ENCODE results near the gene SLC35F4. TPM values are rescaled to one million over a fixed set of nuclear protein-coding genes. Genes with fewer than 3 reads are reported as not detected.

The SLC35F4 gene
- total RNA-seq = not detected

DNA sequence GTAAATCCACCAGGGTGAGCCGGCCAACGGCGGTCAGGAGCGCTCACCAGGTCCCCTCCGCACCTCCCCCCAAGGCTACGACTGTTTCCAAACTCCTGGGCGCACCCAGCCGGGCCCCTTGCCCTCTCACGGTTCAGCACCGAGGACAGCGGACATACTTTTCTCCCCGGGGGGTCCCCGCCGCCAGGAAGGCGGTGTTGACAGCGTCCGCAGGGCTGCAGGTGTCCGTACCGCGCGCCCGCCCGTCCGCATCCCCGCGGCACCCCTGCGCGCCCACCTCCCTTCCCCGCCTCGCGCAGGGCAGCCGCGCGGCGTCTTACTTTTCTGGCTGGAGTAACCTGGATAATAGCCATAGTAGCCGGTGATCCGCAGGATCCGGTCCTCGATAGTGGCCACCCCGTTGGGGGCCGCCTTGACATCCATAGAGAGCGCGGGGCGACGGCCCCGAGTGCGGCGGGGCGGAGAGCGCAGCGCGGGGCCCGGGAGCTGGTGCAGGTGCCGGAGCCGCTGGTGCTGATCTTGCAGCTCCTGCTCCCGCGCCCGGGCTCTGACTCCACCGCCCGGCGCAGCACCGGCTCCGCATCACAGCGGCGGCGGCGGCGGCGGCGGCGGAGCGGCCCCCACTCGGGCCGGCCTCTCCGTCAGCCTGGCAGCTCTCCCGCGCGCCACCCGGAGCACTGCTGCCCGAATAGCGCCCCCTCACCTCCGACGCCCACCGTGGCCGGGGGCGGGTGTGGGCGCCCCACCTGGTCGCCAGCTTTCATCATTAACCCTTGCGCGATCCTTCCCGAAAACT, at the start of gene SLC35F4:
TSS of gene SLC35F4 (minus strand) at position 690 of the 796 bp plus-strand sequence.
- DNase-seq (ENCODE audit: low spot score) = no peak
- ATAC-seq (ENCODE audit: low FRiP score) = no peak

GRCh38 chr14:57909626-57910025, 43.7 kb upstream of the SLC35F4 start:
- TF ChIP-seq CTCF (IDR thresholded peaks at IDR 0.05) = no peak
- ATAC-seq (ENCODE audit: low FRiP score) = no peak
- DNase-seq (ENCODE audit: low spot score) = no peak

More for the DNA sequence above, at the start of gene SLC35F4:
- no peak for TF ChIP-seq CTCF (IDR thresholded peaks at IDR 0.05)

DNA sequence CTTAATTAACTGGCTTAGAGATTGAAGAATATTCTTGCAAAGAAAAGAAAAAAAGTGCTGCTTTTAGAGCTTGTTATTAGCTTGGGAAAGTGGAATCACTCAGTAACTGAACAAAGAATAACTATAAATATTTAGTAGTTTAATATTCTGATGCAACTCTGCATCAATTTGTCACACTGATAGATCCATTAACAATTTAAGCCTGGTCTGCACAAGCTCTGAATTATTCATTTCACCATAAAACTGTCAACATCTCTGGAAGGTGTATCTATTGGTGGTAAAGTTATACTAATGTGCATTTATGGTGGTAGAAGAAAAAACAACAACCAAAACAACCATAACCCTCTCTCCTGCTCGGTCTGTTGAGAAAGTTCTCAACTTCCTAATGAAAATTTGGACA, 38.1 kb upstream of the SLC35F4 start:
- TF ChIP-seq CTCF (IDR thresholded peaks at IDR 0.05) = no peak
- no peak for DNase-seq (ENCODE audit: low spot score)
- no peak for ATAC-seq (ENCODE audit: low FRiP score)

- ATAC-seq (ENCODE audit: low FRiP score) (no peak), DNase-seq (ENCODE audit: low spot score) (no peak)
- no peak for TF ChIP-seq CTCF (IDR thresholded peaks at IDR 0.05)
Observed at GRCh38 chr14:57898837-57899572, 33.1 kb upstream of the SLC35F4 start.

DNA sequence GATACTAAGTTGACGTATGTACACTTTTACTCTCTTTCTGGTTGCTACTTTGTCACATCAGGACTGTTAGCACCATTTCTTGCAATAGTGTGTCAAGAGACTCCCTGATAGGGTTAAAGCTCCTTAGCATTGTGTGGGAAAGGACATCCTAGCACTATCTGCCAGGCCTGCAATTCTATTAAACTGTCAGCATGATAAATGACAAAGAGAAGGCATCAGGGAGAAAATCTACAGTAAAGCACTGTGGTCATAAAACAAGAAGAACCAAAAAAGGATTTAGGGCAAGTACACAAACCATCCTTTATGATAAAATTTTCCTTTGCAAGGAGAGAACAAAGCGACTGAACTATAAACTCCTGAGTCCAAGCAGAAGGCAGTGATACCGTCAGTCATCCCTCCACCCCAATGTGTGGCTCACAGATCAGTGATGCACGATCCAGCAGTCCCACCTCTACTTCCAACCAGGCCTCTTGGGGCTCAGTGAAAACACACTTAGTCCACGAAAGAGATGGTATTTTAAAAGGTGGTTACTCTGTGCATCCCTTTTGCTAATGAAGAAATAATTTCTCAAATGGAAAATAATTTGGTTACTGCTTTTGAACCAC, 31.4 kb upstream of the SLC35F4 start:
- no peak for ATAC-seq (ENCODE audit: low FRiP score)
- no peak for DNase-seq (ENCODE audit: low spot score)
- no peak for TF ChIP-seq CTCF (IDR thresholded peaks at IDR 0.05)

DNA sequence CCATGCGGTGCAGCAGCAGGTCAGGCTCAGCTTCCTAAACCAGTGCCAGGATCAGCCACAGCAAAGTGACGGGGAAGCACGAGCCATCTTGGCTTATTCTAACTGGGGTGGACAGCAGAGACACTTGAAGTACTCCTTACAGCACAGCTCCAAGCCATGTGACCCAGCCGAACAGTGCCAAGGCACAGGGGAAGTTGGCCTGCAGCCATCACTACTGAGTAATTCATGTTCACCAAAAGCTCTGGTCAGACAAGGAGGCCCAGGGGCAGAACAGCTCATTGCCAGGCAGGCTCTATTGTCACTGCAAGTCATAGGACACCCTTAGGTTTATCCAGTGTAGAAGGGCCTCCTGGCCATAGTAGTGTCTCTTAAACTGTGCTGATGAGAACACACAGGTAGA, 23.4 kb upstream of the SLC35F4 start:
- DNase-seq (ENCODE audit: low spot score) (no peak), ATAC-seq (ENCODE audit: low FRiP score) (no peak)
- no peak for TF ChIP-seq CTCF (IDR thresholded peaks at IDR 0.05)

All from omental fat pad (tissue), 4 donors.